Testis (tissue), 3 donors: ENCODE results near the gene LSMEM2. TPM values are rescaled to one million over a fixed set of nuclear protein-coding genes. Genes with fewer than 3 reads are reported as not detected.

Experiments
- DNase-seq: peaks from one replicate; pipeline ENCODE4 v3.0.0-alpha.2; 2019
- H3K27ac ChIP-seq, 2 donors: fragments of 200-600 bp; sonication (generic); one replicate each; pipeline ENCODE4 v1.5.1; 2019
- H3K27me3 ChIP-seq: fragments of 200-600 bp; sonication (generic); one replicate; pipeline ENCODE4 v1.5.1; 2019
- H3K36me3 ChIP-seq: fragments of 200-600 bp; sonication (generic); one replicate; pipeline ENCODE4 v1.5.1; 2017; ENCODE audit warnings: low read depth; ENCODE audit errors: missing control alignments
- H3K4me1 ChIP-seq: fragments of 200-600 bp; sonication (generic); one replicate; pipeline ENCODE4 v1.5.1; 2019
- H3K4me3 ChIP-seq, 2 donors: fragments of 200-600 bp; sonication (generic); one replicate each; pipeline ENCODE4 v1.5.1; 2017 to 2019
- H3K9me3 ChIP-seq: fragments of 200-600 bp; sonication (generic); one replicate; pipeline ENCODE4 v1.5.1; 2017
- POLR2A ChIP-seq: fragments of 450-650 bp; IDR thresholded peaks from one replicate; pipeline ENCODE4 v1.6.1; 2017; ENCODE audit warnings: antibody characterized with exemption, mild to moderate bottlenecking, moderate library complexity
- WGBS, 2 donors: methylation state at CpG; one replicate each; pipeline ENCODE4 v1.1.5; 2018; 5-methylcytosine and 5-hydroxymethylcytosine counted together
- intact Hi-C: fragments of 100-400 bp; cut with DNase I; formaldehyde crosslinking; loops from one replicate; pipeline ENCODE4 v1.15.1; 2023; ENCODE audit warnings: low total_unique reads
- polyA plus RNA-seq: library from polyadenylated mRNA; stranded (reverse); fragments of 350-450 nt; fragmentation: Illumina TruSeq; extraction: RNeasy Lipid Tissue Mini Kit (QIAGEN cat#74804); gene quantifications from one replicate; pipeline ENCODE4 v1.2.3, GENCODE V29; 2014; ENCODE audit warnings: low read depth, low replicate concordance; ENCODE audit not compliant: insufficient read depth
- total RNA-seq, 2 donors: library from RNA; depleted of rRNA; stranded (reverse); fragments of >200 nt; gene quantifications; one replicate each; pipeline ENCODE4 v1.2.3, GENCODE V29; 2016
- TF ChIP-seq, protein P1 (sequence below), 3 experiments: fragments of 450-650 bp in 2 of 3; fragments of 200-600 bp in 1 of 3; sonication (generic) in 1 of 3; IDR thresholded peaks; one replicate each; pipeline ENCODE4 v1.5.1; 2016 to 2019; ENCODE audit warnings: antibody characterized with exemption in 3 of 3, mild to moderate bottlenecking in 2 of 3, moderate library complexity in 1 of 3

LSMEM2 gene
- total and polyA plus RNA-seq, 3 donors from 2014 or later = 1.5 to 3.2 (median 2.6) TPM

DNA sequence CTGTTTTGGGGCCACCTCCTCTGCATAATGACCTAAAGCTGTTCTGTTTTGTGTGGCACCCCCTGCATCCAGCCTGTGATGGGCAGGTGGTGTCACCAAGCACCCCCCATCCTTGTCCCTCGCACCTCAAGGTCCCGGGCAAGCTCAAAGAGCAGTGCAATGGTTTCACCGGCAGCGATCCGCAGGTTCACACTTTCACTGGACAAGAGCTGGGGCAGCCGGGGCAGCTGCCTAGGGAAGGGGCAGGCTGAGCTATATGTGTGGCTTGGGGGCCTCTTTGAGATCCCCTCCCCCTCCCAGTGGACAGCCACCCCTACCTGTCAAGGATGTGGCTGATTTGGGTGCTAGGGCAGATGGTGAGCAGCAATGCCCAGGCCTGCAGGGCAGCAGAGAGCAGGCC lies 10.2 kb downstream of the LSMEM2 start:
- H3K27ac ChIP-seq = no peak overlapping the region
- TF ChIP-seq, protein P1, sequence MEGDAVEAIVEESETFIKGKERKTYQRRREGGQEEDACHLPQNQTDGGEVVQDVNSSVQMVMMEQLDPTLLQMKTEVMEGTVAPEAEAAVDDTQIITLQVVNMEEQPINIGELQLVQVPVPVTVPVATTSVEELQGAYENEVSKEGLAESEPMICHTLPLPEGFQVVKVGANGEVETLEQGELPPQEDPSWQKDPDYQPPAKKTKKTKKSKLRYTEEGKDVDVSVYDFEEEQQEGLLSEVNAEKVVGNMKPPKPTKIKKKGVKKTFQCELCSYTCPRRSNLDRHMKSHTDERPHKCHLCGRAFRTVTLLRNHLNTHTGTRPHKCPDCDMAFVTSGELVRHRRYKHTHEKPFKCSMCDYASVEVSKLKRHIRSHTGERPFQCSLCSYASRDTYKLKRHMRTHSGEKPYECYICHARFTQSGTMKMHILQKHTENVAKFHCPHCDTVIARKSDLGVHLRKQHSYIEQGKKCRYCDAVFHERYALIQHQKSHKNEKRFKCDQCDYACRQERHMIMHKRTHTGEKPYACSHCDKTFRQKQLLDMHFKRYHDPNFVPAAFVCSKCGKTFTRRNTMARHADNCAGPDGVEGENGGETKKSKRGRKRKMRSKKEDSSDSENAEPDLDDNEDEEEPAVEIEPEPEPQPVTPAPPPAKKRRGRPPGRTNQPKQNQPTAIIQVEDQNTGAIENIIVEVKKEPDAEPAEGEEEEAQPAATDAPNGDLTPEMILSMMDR (IDR thresholded peaks at IDR 0.05) = no peak
- TF ChIP-seq POLR2A = no peak
- no peaks in the 10 kb centered on the region for H3K36me3 ChIP-seq
- H3K4me1 ChIP-seq = peaks cover 20% of the 10 kb centered on the region
- DNase-seq = no peak
- no peaks in the 10 kb centered on the region for H3K27me3 ChIP-seq
- H3K4me3 ChIP-seq = no peak overlapping the region
- intact Hi-C loops = no loop called here
- no peaks in the 10 kb centered on the region for H3K9me3 ChIP-seq
- 97 to 100% methylated on average over 3 to 6 of the region's 6 CpGs for WGBS, 2 donors

DNA sequence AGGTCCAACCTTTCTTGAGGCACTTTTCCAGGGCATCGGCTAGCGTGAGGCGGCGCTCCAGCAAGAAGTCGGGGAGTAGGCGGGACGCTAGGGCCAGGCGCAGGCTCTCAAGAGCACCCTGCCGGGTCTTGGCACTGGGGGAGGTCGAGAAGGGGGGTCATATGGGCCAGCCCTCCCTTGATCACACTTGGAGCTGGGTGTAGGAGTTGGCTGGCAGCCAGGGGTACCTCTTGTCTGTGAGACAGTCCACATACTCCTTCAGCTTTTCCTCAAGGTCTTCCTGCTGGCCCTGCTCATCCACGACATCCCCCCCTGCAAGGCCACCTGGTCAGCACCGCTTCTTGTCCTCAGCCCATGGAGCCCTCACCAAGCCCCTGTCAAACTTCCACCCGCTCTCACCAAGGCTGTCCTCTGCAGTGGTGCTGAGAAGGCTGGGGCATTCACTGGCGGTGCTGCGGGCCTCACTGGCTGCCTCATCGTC lies 11.3 kb downstream of the LSMEM2 start:
- intact Hi-C loops = no loop called here
- no peak overlapping the region for H3K27ac ChIP-seq
- H3K4me3 ChIP-seq = no peak overlapping the region
- H3K27me3 ChIP-seq = no peaks in the 10 kb centered on the region
- TF ChIP-seq, protein P1 (IDR thresholded peaks at IDR 0.05) = no peak
- TF ChIP-seq POLR2A = no peak
- 63 to 92% methylated on average over 13 to 15 of the region's 16 CpGs for WGBS, 2 donors
- no peaks in the 10 kb centered on the region for H3K36me3 ChIP-seq
- no peaks in the 10 kb centered on the region for H3K9me3 ChIP-seq
- H3K4me1 ChIP-seq = peaks cover 20% of the 10 kb centered on the region
- no peak for DNase-seq

DNA sequence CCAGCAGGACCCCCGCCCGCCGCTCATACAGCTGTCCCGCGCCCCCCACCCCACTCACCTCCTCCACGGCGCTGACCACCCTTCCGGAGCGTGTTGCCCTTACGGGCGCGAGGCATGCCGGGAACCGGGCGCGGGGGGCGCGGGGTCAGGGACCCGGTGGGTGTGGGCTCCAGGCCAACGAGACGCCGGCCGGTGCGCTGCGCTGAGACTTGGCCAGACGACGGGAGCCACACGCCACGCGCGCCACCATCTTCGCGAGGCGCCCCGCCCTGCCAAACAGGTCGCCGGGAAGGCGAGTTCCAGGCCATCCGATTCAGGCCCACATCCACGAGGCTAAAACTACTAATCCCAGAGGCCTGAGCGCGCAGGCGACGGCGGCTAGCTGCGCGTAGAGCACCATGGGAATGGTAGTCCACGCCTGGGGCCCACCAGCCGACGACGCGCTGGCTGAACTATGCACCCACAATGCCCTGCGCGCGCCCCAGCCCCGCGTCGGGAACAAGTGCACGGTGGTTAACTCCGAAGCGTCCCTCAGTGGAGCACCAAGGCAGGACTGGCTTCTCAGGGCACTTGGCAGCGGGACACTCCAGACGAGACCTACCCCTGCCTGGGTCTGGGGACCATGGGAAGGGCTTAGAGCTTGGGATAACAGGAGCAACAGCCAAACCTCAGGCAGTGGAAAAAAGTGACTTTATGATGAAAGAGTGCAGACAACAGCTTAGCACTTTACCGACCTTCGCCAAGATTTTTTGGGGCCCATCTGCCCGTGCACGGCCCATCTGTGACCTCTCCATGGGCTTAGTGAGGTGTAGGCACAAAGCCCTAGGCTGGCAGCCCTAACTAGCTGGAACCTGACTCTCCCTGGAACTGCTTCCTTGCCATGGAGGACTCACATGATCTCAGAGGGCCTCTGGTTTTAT lies 13.5 kb downstream of the LSMEM2 start, which contains the start of gene IFRD2:
Gene IFRD2, minus strand, starts transcription at position 271 of the 920 bp plus-strand sequence. Its CDS starts 155 bp downstream, at position 116.
- DNase-seq = peak; percentile 99
- TF ChIP-seq, protein P1 (IDR thresholded peaks at IDR 0.05) = no peak
- TF ChIP-seq POLR2A = no peak
- WGBS, 2 donors = 1 to 6% methylated on average over 9 to 49 of the region's 67 CpGs
- Histone ChIP-seq H3K36me3 (no peaks in the 10 kb centered on the region), H3K9me3 (no peaks in the 10 kb centered on the region), H3K4me1 (peaks cover 20% of the 10 kb centered on the region), H3K4me3 (peak within 1 kb of the TSS; percentile 77 to 91), H3K27me3 (no peaks in the 10 kb centered on the region), H3K27ac (peak within 1 kb of the TSS; percentile 47 to 80)
- intact Hi-C loops = no loop called here

DNA sequence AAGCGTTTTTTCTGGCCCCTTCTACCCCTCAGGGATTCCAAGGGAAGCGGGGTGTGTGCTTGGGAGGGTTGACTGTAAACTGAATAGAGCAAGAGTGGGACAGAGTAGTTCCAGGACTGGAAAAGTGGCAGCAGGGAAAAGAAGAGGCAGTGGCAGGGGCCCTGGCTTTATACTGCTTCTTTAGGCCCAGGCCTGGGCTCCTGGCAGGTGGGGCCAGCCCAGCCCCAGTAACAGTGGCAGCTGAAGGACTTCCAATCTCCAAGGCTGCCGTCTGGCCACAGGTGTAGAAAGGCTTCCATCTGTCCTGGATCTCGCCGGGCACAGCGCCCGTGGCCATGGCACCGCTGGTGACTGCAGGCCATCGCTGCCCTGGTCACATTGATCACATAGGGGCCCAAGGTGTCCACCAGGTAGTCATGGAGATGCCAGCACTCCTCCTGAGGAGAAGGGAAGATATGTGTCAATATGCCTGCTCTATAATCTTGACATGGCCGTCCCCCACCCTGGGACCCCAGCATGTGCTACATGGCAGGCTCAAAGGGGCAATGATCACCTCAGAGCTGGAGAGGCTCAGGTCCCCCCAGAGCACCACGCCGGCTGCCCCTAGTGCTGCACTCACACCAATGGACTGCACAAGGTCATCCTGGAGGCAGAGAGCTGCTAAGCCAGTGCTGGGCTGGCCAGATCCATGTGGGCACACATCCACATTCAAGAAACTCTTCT lies 14.4 kb downstream of the LSMEM2 start:
- no peak for TF ChIP-seq POLR2A
- TF ChIP-seq, protein P1 (IDR thresholded peaks at IDR 0.05) = no peak
- WGBS, 2 donors = 53 to 80% methylated on average over 4 to 10 of the region's 12 CpGs
- Histone ChIP-seq H3K36me3 (no peaks in the 10 kb centered on the region), H3K4me3 (peak overlapping the region in 1 of 2 donors; percentile 77), H3K27ac (peak overlapping the region in 1 of 2 donors; percentile 37), H3K9me3 (no peaks in the 10 kb centered on the region), H3K4me1 (peaks cover 22% of the 10 kb centered on the region), H3K27me3 (no peaks in the 10 kb centered on the region)
- no peak for DNase-seq
- intact Hi-C loops = no loop called here
